NCI-H2081 (cell line): Measurements from ENCODE around the gene FBXO31.
"Not testable (repeated sequence)": the region's sequence is repeated elsewhere in the genome, so short reads cannot be mapped to it uniquely, and the experiment has no call there.

ENCODE experiments used
- DNase-seq, 2 experiments: peaks; one replicate each; lab custom pipeline; 2025; lab: John Stamatoyannopoulos, UW

The FBXO31 gene

GRCh38 chr16:87342978-87343752 lies 40.4 kb downstream of the FBXO31 start:
- no peak for DNase-seq

DNA sequence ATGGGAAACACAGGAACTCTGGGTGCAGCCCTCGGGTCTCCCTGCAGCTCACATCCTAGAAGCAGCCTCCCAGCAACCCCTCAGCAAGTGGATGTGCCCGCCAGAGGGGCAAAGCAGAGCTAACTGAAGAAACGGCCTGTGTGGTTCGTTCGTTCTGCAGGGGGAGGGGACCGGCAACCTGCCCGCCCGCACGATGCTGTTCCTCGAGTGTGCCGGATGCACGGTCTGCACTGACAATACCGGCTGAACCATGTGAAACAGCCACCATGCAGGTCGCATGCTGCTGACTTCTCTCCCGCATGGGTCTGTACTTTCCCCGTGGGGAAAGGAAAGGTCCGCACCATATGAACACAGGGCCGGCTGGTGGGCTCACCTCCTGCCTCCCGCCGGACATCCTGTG lies 41.1 kb downstream of the FBXO31 start:
- DNase-seq = no peak

DNA sequence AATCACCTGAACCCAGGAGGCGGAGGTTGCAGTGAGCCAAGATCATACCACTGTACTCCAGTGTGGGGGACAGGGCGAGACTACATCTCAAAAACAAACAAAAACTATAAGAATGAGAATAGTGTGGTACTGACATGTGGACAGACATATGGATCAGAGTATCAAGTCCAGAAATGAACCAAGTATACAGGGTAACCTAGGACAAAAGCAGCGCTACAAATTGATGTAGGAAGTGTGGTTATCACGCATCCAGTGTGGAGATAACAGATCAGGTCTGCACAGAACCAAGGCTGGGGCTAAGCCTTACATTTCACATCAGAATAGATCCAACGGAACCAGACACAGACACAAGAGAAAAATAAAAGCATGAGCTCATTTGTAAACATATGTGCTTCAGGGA lies 43.4 kb downstream of the FBXO31 start:
- DNase-seq = no peak

DNA sequence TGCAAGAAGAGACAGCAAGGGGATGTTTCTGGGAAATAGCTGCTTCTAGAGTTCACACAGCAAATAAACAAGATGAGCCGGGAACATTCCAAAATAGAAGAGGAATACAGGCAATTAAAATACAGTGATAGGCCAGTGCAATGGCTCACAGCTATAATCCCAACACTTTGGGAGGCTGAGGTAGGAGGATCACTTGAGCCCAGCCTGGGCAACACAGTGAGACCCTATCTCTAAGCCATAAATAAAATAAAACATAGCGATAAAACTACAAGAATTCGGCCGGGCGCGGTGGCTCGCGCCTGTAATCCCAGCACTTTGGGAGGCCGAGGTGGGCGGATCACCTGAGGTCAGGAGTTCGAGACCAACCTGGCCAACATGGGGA lies 43.9 kb downstream of the FBXO31 start:
- DNase-seq = not testable (repeated sequence)

GRCh38 chr16:87339086-87339723 lies 44.4 kb downstream of the FBXO31 start:
- no peak for DNase-seq

GRCh38 chr16:87338155-87338765 lies 45.3 kb downstream of the FBXO31 start:
- no peak for DNase-seq

GRCh38 chr16:87337262-87337771 lies 46.3 kb downstream of the FBXO31 start:
- no peak for DNase-seq

DNA sequence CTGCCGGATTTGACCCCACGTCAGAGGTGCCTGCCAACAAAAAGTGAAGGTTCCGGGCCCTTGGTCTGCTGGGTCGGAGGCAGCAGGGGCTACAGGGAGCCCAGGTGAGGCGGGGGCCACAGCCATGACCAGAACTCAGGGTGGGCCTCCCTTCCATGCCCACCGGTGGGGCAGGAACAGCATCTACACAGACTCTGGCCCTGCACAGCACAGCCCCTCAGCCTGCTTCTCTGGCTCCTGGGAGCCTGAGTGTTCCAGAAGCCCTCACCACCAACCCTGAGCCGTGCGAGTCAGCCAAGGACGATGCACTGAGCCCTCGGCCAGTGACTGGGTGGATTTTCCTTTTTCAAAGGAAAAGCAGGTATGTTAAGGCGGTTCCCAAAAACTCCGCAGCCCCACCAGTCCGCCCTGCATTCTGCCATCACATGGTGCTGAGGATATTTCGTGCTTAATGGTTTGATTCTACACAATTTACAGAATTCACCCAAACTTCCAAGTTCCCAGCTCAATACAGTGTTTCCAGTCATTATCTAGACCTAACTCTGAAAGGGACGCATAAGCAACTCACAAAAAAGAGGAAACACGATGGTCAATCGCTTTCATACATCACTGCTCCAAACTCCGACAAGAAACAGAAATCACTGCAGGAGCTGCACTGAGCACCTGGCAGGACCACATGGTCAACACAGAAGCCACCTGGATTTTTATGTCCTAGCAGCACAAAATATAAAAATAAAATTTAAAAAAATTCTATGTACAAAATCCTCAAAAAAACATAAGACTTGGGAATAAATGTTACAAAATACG lies 46.9 kb downstream of the FBXO31 start:
- no peak for DNase-seq

- no peak for DNase-seq
Measured at GRCh38 chr16:87335625-87336433, 47.7 kb downstream of the FBXO31 start.

GRCh38 chr16:87334651-87335624 lies 48.6 kb downstream of the FBXO31 start:
- DNase-seq = no peak

GRCh38 chr16:87333581-87334331 lies 49.8 kb downstream of the FBXO31 start:
- no peak for DNase-seq

GRCh38 chr16:87333101-87333500 lies 50.5 kb downstream of the FBXO31 start:
- no peak for DNase-seq

DNA sequence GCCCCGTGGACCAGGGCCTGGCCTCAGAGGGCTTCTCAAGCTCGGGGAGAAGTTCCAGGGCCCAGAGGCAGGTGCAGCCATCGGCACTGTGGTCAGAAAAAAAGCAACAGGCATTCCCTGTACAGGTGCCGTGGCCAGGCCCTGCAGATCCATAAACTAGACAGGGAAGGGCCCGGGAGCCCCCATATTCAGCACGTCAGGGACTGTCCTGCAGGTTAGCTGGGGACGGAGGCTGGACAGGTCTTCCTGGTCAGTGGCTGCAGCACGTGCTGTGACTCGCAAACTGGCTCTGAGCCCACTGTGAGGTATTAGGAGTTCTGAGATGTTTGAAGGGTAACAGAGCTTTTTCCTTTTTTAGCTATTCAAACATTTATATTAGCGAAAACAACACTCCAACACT lies 51.4 kb downstream of the FBXO31 start:
- DNase-seq = no peak

GRCh38 chr16:87331241-87331801 lies 52.3 kb downstream of the FBXO31 start:
- no peak for DNase-seq

- DNase-seq = no peak
Measured at GRCh38 chr16:87330646-87331045, 52.9 kb downstream of the FBXO31 start.

DNA sequence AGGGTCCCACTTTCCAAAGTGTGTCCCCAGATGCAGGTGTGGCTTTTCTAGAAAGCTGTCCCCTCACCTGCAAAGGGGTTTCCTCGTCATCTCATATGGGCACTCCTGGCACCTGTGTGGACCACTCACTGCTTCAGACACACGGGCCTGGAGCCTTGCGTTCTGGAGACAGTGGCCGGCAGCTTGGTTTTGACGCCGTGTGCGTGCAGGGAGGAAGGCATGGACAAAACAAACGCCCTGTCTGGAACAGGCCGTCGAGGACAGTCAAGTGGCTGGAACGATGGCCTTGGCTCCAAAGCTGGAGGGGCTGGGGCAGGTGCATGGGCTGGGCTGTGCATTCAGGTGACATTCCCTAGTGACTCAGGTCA lies 53.3 kb downstream of the FBXO31 start:
- DNase-seq = no peak

DNA sequence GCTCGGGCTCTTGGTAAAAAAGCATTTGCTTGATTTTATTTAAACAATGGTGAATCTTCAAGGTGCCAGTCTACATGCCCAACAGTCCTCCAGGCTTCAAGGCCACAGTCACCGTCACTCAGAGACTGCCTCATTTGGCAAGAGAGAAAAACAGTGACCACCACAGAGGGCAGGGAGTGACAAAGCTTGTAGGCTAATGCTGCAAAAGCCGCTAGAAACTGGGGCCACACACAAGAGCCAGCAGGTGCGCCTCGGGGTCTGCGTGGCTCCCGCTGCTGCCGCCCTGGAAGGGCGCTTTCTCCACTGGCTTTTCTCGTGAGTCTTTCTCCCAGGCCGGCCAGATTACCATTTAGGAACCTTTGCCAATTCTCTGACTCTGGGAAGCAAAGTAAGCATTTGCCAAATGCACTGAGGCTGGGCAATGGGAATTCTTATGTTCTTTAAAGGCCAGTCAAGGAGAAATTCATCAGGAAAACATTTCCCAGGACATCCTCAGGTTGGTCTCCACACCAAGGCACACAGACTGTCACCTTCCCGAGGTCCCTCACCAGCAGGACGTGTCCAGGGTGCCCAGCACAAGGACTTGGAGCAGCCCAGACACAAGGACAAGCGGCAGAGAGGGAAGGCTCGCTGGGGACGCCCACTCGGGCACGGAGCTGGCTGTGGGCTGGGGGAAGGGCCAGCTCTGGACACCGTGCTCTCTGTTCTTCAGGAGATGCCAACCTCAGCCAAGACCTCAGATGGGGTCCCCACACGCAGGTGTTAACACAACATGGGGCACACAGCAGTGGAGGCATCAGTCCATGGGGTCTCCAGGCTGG lies 53.9 kb downstream of the FBXO31 start:
- no peak for DNase-seq

DNA sequence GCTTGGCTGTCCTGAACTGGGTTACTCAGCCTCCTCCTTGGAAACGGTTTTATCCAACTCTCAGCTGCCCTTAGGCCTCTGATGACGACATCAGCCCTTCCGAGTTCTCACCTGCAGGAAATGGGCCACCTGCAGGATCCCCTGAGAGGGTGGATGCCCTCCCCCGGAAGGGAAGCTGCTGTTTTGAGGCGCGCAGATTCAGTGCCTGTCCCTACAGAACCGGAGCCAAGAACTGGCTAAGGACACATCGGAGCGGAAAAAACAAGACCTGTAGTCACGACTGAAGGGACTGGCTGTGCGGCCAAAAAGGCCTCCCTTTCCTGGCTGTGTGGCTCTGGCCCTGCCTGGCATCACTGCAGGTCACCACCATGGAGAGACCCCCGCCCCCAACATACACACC lies 54.7 kb downstream of the FBXO31 start:
- peak in 1 of 2 experiments; percentile 9 for DNase-seq
